Mucosa of descending colon (tissue), 3 donors: Measurements from ENCODE around the gene VPS37C. TPM values are rescaled to one million over a fixed set of nuclear protein-coding genes. Genes with fewer than 3 reads are reported as not detected.

Source experiments
- ATAC-seq: fragments of 200-7000 bp; cut with Tn5 transposase; one replicate; pipeline ENCODE4 v1.9.1; 2020; ENCODE audit warnings: mild to moderate bottlenecking, moderate library complexity
- DNase-seq, 3 donors: peaks; one replicate each; pipeline ENCODE4 v3.0.0-alpha.2; 2020
- H3K36me3 ChIP-seq: fragments of 200-600 bp; one replicate; pipeline ENCODE4 v1.8.0; 2021; ENCODE audit warnings: low read depth, mild to moderate bottlenecking
- H3K4me1 ChIP-seq: fragments of 200-600 bp; one replicate; pipeline ENCODE4 v1.8.0; 2021; ENCODE audit warnings: low read depth, mild to moderate bottlenecking
- H3K4me3 ChIP-seq: fragments of 200-600 bp; one replicate; pipeline ENCODE4 v1.8.0; 2021; ENCODE audit warnings: mild to moderate bottlenecking
- H3K9me3 ChIP-seq: fragments of 200-600 bp; one replicate; pipeline ENCODE4 v1.8.0; 2021; ENCODE audit warnings: mild to moderate bottlenecking
- CTCF ChIP-seq: fragments of 200-600 bp; IDR thresholded peaks from one replicate; pipeline ENCODE4 v1.8.0; 2022; ENCODE audit warnings: antibody characterized with exemption, mild to moderate bottlenecking
- intact Hi-C, 2 donors: fragments of 100-400 bp; cut with DNase I in 1 of 2; cut with micrococcal nuclease in 1 of 2; formaldehyde crosslinking; loops; one replicate each; pipeline versions ENCODE4 v1.11.0 to v1.11.1; 2022; cut with DNase I, micrococcal nuclease
- total RNA-seq, 3 donors: library from RNA; stranded (reverse); fragmentation: NEBNext Ultra II Directional in 2 of 3; extraction: Animal tissue kit (Norgen Biotek cat#: 25700) in 2 of 3; gene quantifications; one replicate each; pipeline versions ENCODE4 v1.2.1 to v1.2.4, GENCODE V29; 2021 to 2023
- donor health status: DM: no; HTN: no; CAD: no; lungs with moderate emphysema.
- donor health status: DM: no; HTN: no; CAD: no.
- donor health status: DM: no; HTN: yes; CAD: no.

Gene VPS37C
- total RNA-seq, 3 donors from 2014 or later, result 28.5 to 30.8 (median 28.5) TPM

- no peaks in the 10 kb centered on the region for H3K36me3 ChIP-seq
- no peak for TF ChIP-seq CTCF
- intact Hi-C loops, result no loop called here
- no peaks in the 10 kb centered on the region for H3K9me3 ChIP-seq
- H3K4me3 ChIP-seq, result no peak overlapping the region
- H3K4me1 ChIP-seq, result peaks cover 41% of the 10 kb centered on the region
- no peak for DNase-seq
- peak; percentile 34 for ATAC-seq
Observed at GRCh38 chr11:61158691-61159381, 2.4 kb downstream of the VPS37C start.

DNA sequence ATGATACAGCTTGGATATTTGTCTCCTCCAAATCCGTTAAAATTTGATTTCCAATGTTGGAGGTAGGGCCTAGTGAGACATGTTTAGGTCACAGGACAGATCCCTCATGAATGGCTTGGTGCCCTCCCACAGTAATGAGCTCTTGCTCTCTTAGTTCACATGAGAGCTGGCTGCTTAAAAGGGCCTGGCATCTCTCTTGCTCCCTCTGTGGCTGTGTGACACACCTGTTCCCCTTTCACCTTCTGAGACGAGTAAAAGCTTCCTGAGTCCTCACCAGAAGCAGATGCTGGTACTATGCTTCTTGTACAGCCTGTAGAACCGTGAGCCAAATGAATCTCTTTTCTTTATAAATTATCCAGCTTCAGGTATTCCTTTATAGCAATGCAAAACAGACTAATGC is 3.5 kb downstream of the VPS37C start:
- H3K4me1 ChIP-seq, result peaks cover 45% of the 10 kb centered on the region
- no peak for TF ChIP-seq CTCF
- no peaks in the 10 kb centered on the region for H3K36me3 ChIP-seq
- DNase-seq (no peak), ATAC-seq (no peak)
- intact Hi-C loops, result no loop called here
- no peaks in the 10 kb centered on the region for H3K9me3 ChIP-seq
- no peak overlapping the region for H3K4me3 ChIP-seq

GRCh38 chr11:61155741-61156140 is 5.5 kb downstream of the VPS37C start:
- DNase-seq (no peak), ATAC-seq (no peak)
- H3K9me3 ChIP-seq, result no peaks in the 10 kb centered on the region
- H3K36me3 ChIP-seq, result no peaks in the 10 kb centered on the region
- intact Hi-C loops, result no loop called here
- peaks cover 49% of the 10 kb centered on the region for H3K4me1 ChIP-seq
- TF ChIP-seq CTCF, result no peak
- no peak overlapping the region for H3K4me3 ChIP-seq

DNA sequence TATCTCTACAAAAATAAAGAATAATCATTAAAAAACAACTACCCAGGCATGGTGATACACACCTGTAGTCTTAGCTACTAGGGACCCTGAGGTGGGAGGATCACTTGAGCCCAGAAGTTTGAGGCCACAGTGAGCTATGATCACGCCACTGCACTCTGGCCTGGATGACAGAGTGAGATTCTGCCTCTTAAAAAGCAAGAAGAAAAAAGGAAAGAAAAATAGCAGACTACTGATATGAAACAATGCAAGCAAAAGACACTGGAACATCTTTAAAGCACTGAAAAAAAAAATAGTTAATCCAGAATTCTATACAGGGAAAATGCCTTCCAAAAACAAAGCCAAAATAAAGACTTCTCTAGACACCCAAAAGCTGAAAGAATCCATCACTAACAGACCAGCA is 5.9 kb downstream of the VPS37C start:
- H3K4me3 ChIP-seq, result no peak overlapping the region
- no peak for TF ChIP-seq CTCF
- H3K4me1 ChIP-seq, result peaks cover 53% of the 10 kb centered on the region
- H3K36me3 ChIP-seq, result no peaks in the 10 kb centered on the region
- DNase-seq, result no peak
- intact Hi-C loops, result no loop called here
- no peak for ATAC-seq
- no peaks in the 10 kb centered on the region for H3K9me3 ChIP-seq

- intact Hi-C loops, result no loop called here
- DNase-seq (no peak), ATAC-seq (no peak)
- Histone ChIP-seq H3K9me3 (no peaks in the 10 kb centered on the region), H3K4me3 (no peak overlapping the region), H3K4me1 (peaks cover 53% of the 10 kb centered on the region), H3K36me3 (no peaks in the 10 kb centered on the region)
- no peak for TF ChIP-seq CTCF
Observed at GRCh38 chr11:61154528-61154927, 6.7 kb downstream of the VPS37C start.
